K562 (cell line): ENCODE results near the gene ST3GAL3. TPM values are rescaled to one million over a fixed set of nuclear protein-coding genes. Genes with fewer than 3 reads are reported as not detected.
A peak's percentile ranks its signal among the peaks of the same experiment; 100 is the strongest.

Experiments
- ATAC-seq: fragments of 200-7000 bp; cut with Tn5 transposase; 3 replicates; pipeline ENCODE4 v1.9.1; 2020; ENCODE audit warnings: moderate library complexity
- BruUV-seq: library from RNA; stranded (reverse); fragments of 400-500 nt; replicated peaks from 2 replicates; lab custom pipeline; 2021; lab: Mats Ljungman, UMichigan
- CTCF ChIA-PET: fragments of 300-600 bp; formaldehyde crosslinking; extraction: SDS; loops from one replicate; lab custom pipeline; 2021; ENCODE audit warnings: low intra/inter-chr PET ratio; lab: Yijun Ruan, JAX
- POLR2A ChIA-PET: fragments of 300-600, 350-650 bp; sonication (Branson Sonifier 250); formaldehyde crosslinking; extraction: SDS; loops from one replicate; lab custom pipeline; 2021; ENCODE audit warnings: antibody characterized with exemption, inconsistent platforms; lab: Yijun Ruan, JAX
- DNase-seq, 4 experiments: peaks; one replicate each; pipeline versions ENCODE4 v3.0.0 to v3.0.0-alpha.2; 2011 to 2018; ENCODE audit warnings: low spot score in 3 of 4, mixed read lengths in 3 of 4; ENCODE audit errors: extremely low read depth in 1 of 4
- FAIRE-seq: peaks from 2 replicates; lab custom pipeline; 2011; peaks lifted over from hg19 to GRCh38; lab: Jason Lieb, UNC
- H2AFZ ChIP-seq: 2 replicates; pipeline ENCODE4 v1.6.0; 2011; ENCODE audit warnings: low read depth, low read length, control low read depth, inconsistent platforms
- H3K27ac ChIP-seq: fragments of 200-600 bp; 3 replicates; pipeline ENCODE4 v1.8.0; 2011; ENCODE audit warnings: low read depth, mild to moderate bottlenecking, control low read depth, inconsistent platforms, low read length, moderate library complexity, mixed read lengths; ENCODE audit errors: extremely low read depth
- H3K27me3 ChIP-seq, 2 experiments: fragments of 300-600 bp in 1 of 2; 2 replicates in 1 of 2; 3 replicates in 1 of 2; pipeline versions ENCODE4 v1.6.0 to v1.8.0; 2011; ENCODE audit warnings: inconsistent platforms in 2 of 2, low read length in 2 of 2, mild to moderate bottlenecking in 1 of 2, mixed read lengths in 1 of 2, moderate library complexity in 1 of 2; ENCODE audit not compliant: control insufficient read depth in 2 of 2, insufficient read depth in 2 of 2
- H3K36me3 ChIP-seq: fragments of 300-600 bp; 3 replicates; pipeline ENCODE4 v1.8.0; 2011; ENCODE audit warnings: mild to moderate bottlenecking, low read length, inconsistent platforms; ENCODE audit not compliant: control insufficient read depth, insufficient read depth
- H3K4me1 ChIP-seq, 2 experiments: fragments of 200-600 bp in 1 of 2; replicated peaks in 1 of 2; 2 replicates in 1 of 2; 3 replicates in 1 of 2; pipeline versions ENCODE4 v1.5.1 to v1.8.0; 2011; ENCODE audit warnings: inconsistent platforms in 2 of 2, low read length in 2 of 2, mild to moderate bottlenecking in 1 of 2, mixed read lengths in 1 of 2, moderate library complexity in 1 of 2; ENCODE audit not compliant: control insufficient read depth in 2 of 2, insufficient read depth in 2 of 2
- H3K4me2 ChIP-seq: 2 replicates; pipeline ENCODE4 v1.6.1; 2011; ENCODE audit warnings: low read length, control low read depth, inconsistent platforms, mixed read lengths; ENCODE audit not compliant: insufficient read depth
- H3K4me3 ChIP-seq: fragments of 200-600 bp; sonication (generic), shearing (Covaris generic); 2 replicates; pipeline ENCODE4 v1.5.1; 2016; ENCODE audit warnings: control low read depth, inconsistent platforms
- H3K79me2 ChIP-seq: fragments of 200-600 bp; 3 replicates; pipeline ENCODE4 v1.8.0; 2011; ENCODE audit warnings: low read length, inconsistent platforms; ENCODE audit not compliant: control insufficient read depth, insufficient read depth
- H3K9ac ChIP-seq, 2 experiments: 2 replicates each; pipeline versions ENCODE4 v1.6.0 to v1.6.1; 2011; ENCODE audit warnings: low read depth in 2 of 2, low read length in 2 of 2, control low read depth in 1 of 2, inconsistent platforms in 1 of 2, mild to moderate bottlenecking in 1 of 2, mixed read lengths in 1 of 2; ENCODE audit not compliant: insufficient read depth in 1 of 2
- H3K9me1 ChIP-seq: one replicate; pipeline ENCODE4 v1.6.0; 2011; ENCODE audit warnings: inconsistent platforms, mild to moderate bottlenecking, low read length, moderate library complexity; ENCODE audit not compliant: control insufficient read depth, insufficient read depth
- H3K9me3 ChIP-seq: replicated peaks from 2 replicates; pipeline ENCODE4 v1.5.1; 2011; ENCODE audit warnings: low read depth, low read length, inconsistent platforms; ENCODE audit not compliant: control insufficient read depth, insufficient read depth
- H4K20me1 ChIP-seq: replicated peaks from 2 replicates; pipeline ENCODE4 v1.6.1; 2011; ENCODE audit warnings: low read length, inconsistent platforms, mixed read lengths; ENCODE audit not compliant: control insufficient read depth, insufficient read depth
- ARNT ChIP-seq, 2 experiments: fragments of 450-650 bp; IDR thresholded peaks; 2 replicates each; pipeline ENCODE4 v1.6.1; 2016; ENCODE audit warnings: mild to moderate bottlenecking in 1 of 2
- CBFA2T2 ChIP-seq: fragments of 450-650 bp; conservative IDR thresholded peaks from 2 replicates; pipeline ENCODE4 v1.6.1; 2017; ENCODE audit warnings: mild to moderate bottlenecking
- DNMT1 ChIP-seq: fragments of 450-650 bp; IDR thresholded peaks from 2 replicates; pipeline ENCODE4 v1.6.1; 2016; ENCODE audit warnings: antibody characterized with exemption, mild to moderate bottlenecking
- DPF2 ChIP-seq: fragments of 450-650 bp; IDR thresholded peaks from 2 replicates; pipeline ENCODE4 v1.6.1; 2016
- E2F6 ChIP-seq, 2 experiments: IDR thresholded peaks; 2 replicates each; pipeline ENCODE4 v1.6.1; 2011; ENCODE audit warnings: borderline replicate concordance in 1 of 2, control low read depth in 1 of 2, low read depth in 1 of 2, low read length in 1 of 2, mild to moderate bottlenecking in 1 of 2, mixed read lengths in 1 of 2, moderate library complexity in 1 of 2; ENCODE audit not compliant: insufficient read depth in 1 of 2, insufficient read length in 1 of 2, poor library complexity in 1 of 2, severe bottlenecking in 1 of 2; ENCODE audit errors: extremely low read depth in 1 of 2
- FOXJ3 ChIP-seq: sonication (generic); formaldehyde crosslinking; IDR thresholded peaks from 2 replicates; pipeline ENCODE4 v1.4.0; 2020; ENCODE audit warnings: mild to moderate bottlenecking, missing genetic modification reagents
- KAT8 ChIP-seq: fragments of 450-650 bp; IDR thresholded peaks from 2 replicates; pipeline ENCODE4 v1.6.1; 2016; ENCODE audit warnings: low read depth, mild to moderate bottlenecking
- NUFIP1 ChIP-seq: fragments of 450-650 bp; IDR thresholded peaks from 2 replicates; pipeline ENCODE4 v1.6.1; 2018; ENCODE audit not compliant: partially characterized antibody
- POLR2A ChIP-seq: fragments of 450-650 bp; conservative IDR thresholded peaks from 2 replicates; pipeline ENCODE4 v1.6.1; 2016
- PYGO2 ChIP-seq: fragments of 450-650 bp; IDR thresholded peaks from 2 replicates; pipeline ENCODE4 v1.6.1; 2016; ENCODE audit warnings: mild to moderate bottlenecking, missing genetic modification characterization, moderate library complexity, missing compliant biosample characterization
- RUNX1 ChIP-seq: sonication (generic); IDR thresholded peaks from 2 replicates; pipeline ENCODE4 v1.6.1; 2016; ENCODE audit warnings: antibody characterized with exemption, low read depth
- SMARCA4 ChIP-seq: fragments of 450-650 bp; IDR thresholded peaks from 2 replicates; pipeline ENCODE4 v1.6.1; 2016
- SPI1 ChIP-seq: IDR thresholded peaks from 2 replicates; pipeline ENCODE4 v1.6.1; 2011; ENCODE audit warnings: low read depth, low read length, control low read depth, borderline replicate concordance
- SREBF1 ChIP-seq: fragments of 150-350 bp; IDR thresholded peaks from 2 replicates; pipeline ENCODE4 v1.6.1; 2014; ENCODE audit warnings: antibody characterized with exemption, low read depth, low read length, borderline replicate concordance
- TGIF2 ChIP-seq: sonication (generic); formaldehyde crosslinking; IDR thresholded peaks from 2 replicates; pipeline ENCODE4 v1.8.1; 2022; ENCODE audit warnings: mild to moderate bottlenecking, missing genetic modification reagents, moderate library complexity
- TRIM28 ChIP-seq: fragments of 450-650 bp; IDR thresholded peaks from 2 replicates; pipeline ENCODE4 v1.6.1; 2017
- ZNF324 ChIP-seq: fragments of 250-450 bp; sonication (Bioruptor Pico); IDR thresholded peaks from 2 replicates; pipeline ENCODE4 v1.4.0; 2020; ENCODE audit warnings: mild to moderate bottlenecking
- WGBS: fragments of 100-300 bp; shearing (Covaris generic); methylation state at CpG from one replicate; pipeline ENCODE4 v1.1.6; 2016; ENCODE audit warnings: low coverage, mixed read lengths; ENCODE audit not compliant: insufficient coverage; ENCODE audit errors: missing lambda C conversion rate; 5-methylcytosine and 5-hydroxymethylcytosine counted together
- in situ Hi-C: fragments of 300-500 bp; cut with MboI; formaldehyde crosslinking; loops from 4 replicates; pipeline ENCODE4 v1.15.0; 2018; ENCODE audit warnings: inconsistent platforms, mixed read lengths
- intact Hi-C: fragments of 100-400 bp; cut with micrococcal nuclease; formaldehyde crosslinking; loops from 2 replicates; pipeline ENCODE4 v1.14.2; 2022
- polyA plus RNA-seq, 8 experiments: library from polyadenylated mRNA; depleted of rRNA in 4 of 8; stranded (reverse) in 5 of 8; unstranded in 3 of 8; fragments of >200 nt; fragmentation: Nextera tagmentation in 2 of 8; fragmentation: Illumina TruSeq in 1 of 8; extraction: Ambion mirVana in 2 of 8; extraction: Trizol in 1 of 8; gene quantifications; 2 replicates each; pipeline versions ENCODE4 v1.2.1 to v1.2.3, GENCODE V29; 2011 to 2014; ENCODE audit warnings: inconsistent platforms in 1 of 8, missing spikeins in 1 of 8
- total RNA-seq, 7 experiments: library from RNA; depleted of rRNA in 6 of 7; stranded (reverse); fragments of >200 nt in 6 of 7; fragmentation: Illumina TruSeq in 2 of 7; extraction: Trizol in 2 of 7; gene quantifications; 2 replicates each; pipeline versions ENCODE4 v1.2.1 to v1.2.3, GENCODE V29; 2011 to 2021; ENCODE audit warnings: low replicate concordance in 1 of 7
- TF ChIP-seq, protein P1 (sequence below), 3 experiments: IDR thresholded peaks in 2 of 3; conservative IDR thresholded peaks in 1 of 3; 2 replicates each; pipeline ENCODE4 v1.5.1; 2011 to 2012; ENCODE audit warnings: low read length in 3 of 3, mild to moderate bottlenecking in 3 of 3, control low read depth in 2 of 3, improper control_type of control experiment in 1 of 3, inconsistent platforms in 1 of 3, low read depth in 1 of 3, mixed read lengths in 1 of 3, moderate library complexity in 1 of 3; ENCODE audit not compliant: insufficient read depth in 2 of 3
- TF ChIP-seq, protein P2 (sequence below): fragments of 450-650 bp; formaldehyde crosslinking; IDR thresholded peaks from 2 replicates; pipeline ENCODE4 v1.4.0; 2020; ENCODE audit warnings: mild to moderate bottlenecking
- TF ChIP-seq, protein P3 (sequence below): fragments of 450-650 bp; IDR thresholded peaks from 2 replicates; pipeline ENCODE4 v1.6.1; 2016; ENCODE audit warnings: low read depth, mild to moderate bottlenecking, moderate library complexity

Gene ST3GAL3
- total and polyA plus RNA-seq, 9 of the 15 experiments (the other 6 are each of a cell fraction or from before 2014, with no cell fraction given) = 1.2 to 18.9 (median 11.0) TPM

DNA sequence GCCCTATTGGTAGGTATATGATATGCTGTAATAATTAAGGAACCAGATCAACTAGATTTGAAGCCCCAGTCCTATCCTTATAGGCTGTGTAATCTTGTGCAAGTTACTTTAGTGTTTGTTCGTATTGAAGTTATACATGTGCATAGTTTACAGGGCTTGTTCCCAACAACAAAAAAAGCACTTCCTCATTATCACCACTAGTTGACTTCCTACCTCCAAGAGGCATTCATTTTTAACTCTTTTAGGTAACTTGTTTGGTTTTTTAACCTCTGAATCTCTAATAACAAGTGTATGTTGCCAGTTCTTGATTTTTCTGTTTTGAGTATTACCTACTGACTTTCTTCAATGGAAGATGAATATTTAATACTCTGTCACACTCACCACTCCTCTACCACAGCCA lies 71.9 kb downstream of the ST3GAL3 start (continued):
- TF ChIP-seq SPI1 = peak; percentile 92
- no peak for TF ChIP-seq TGIF2 (CRISPR knock-in tag)
- TF ChIP-seq DNMT1 = no peak
- no peak for TF ChIP-seq SMARCA4
- TF ChIP-seq CBFA2T2 = no peak
- TF ChIP-seq, protein P1, sequence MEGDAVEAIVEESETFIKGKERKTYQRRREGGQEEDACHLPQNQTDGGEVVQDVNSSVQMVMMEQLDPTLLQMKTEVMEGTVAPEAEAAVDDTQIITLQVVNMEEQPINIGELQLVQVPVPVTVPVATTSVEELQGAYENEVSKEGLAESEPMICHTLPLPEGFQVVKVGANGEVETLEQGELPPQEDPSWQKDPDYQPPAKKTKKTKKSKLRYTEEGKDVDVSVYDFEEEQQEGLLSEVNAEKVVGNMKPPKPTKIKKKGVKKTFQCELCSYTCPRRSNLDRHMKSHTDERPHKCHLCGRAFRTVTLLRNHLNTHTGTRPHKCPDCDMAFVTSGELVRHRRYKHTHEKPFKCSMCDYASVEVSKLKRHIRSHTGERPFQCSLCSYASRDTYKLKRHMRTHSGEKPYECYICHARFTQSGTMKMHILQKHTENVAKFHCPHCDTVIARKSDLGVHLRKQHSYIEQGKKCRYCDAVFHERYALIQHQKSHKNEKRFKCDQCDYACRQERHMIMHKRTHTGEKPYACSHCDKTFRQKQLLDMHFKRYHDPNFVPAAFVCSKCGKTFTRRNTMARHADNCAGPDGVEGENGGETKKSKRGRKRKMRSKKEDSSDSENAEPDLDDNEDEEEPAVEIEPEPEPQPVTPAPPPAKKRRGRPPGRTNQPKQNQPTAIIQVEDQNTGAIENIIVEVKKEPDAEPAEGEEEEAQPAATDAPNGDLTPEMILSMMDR (IDR thresholded peaks at IDR 0.05 in 2 of 3, conservative IDR thresholded peaks at IDR 0.05 in 1 of 3; ENCODE audit: insufficient read depth in 2 of 3, low read depth in 1 of 3, low read length in 3 of 3) = peak in 2 of 3 experiments; percentile 21 to 31; a peak in 1 of 6 replicates
- TF ChIP-seq SREBF1 = no peak
- TF ChIP-seq ZNF324 (CRISPR knock-in tag) = no peak
- TF ChIP-seq RUNX1 = no peak

GRCh38 chr1:43779805-43780403 lies 72.6 kb downstream of the ST3GAL3 start:
- CTCF ChIA-PET = no interaction called here
- H2AFZ ChIP-seq = no peak overlapping the region
- H3K27ac ChIP-seq = no peak overlapping the region
- intact Hi-C loops = no loop called here
- no peaks in the 10 kb centered on the region for H3K9me3 ChIP-seq
- no peaks in the 10 kb centered on the region for H3K9me1 ChIP-seq
- 100% methylated on average over 1 of the region's 1 CpG for WGBS
- H3K4me2 ChIP-seq = no peak overlapping the region
- no peak for FAIRE-seq
- H3K4me3 ChIP-seq = no peak overlapping the region
- ATAC-seq = no peak
- BruUV-seq = no TSS peak
- no peaks in the 10 kb centered on the region for H3K27me3 ChIP-seq
- no peaks in the 10 kb centered on the region for H3K36me3 ChIP-seq
- in situ Hi-C loops = no loop called here
- H3K79me2 ChIP-seq = no peaks in the 10 kb centered on the region
- H3K4me1 ChIP-seq = peaks cover 6 to 28% of the 10 kb centered on the region in 2 experiments
- POLR2A ChIA-PET = no interaction called here
- no peak for DNase-seq
- no peak overlapping the region for H3K9ac ChIP-seq
- no peaks in the 10 kb centered on the region for H4K20me1 ChIP-seq
- TF ChIP-seq FOXJ3 (CRISPR knock-in tag) (no peak), TRIM28 (no peak), NUFIP1 (no peak), DPF2 (no peak), E2F6 (IDR thresholded peaks at IDR 0.05; ENCODE audit: borderline replicate concordance in 1 of 2, extremely low read depth in 1 of 2, insufficient read depth in 1 of 2, insufficient read length in 1 of 2, low read depth in 1 of 2, low read length in 1 of 2, poor library complexity in 1 of 2, severe bottlenecking in 1 of 2) (no peak), KAT8 (no peak), PYGO2 (tag) (no peak), ARNT (IDR thresholded peaks at IDR 0.05) (no peak), POLR2A (no peak)
- TF ChIP-seq, protein P2, sequence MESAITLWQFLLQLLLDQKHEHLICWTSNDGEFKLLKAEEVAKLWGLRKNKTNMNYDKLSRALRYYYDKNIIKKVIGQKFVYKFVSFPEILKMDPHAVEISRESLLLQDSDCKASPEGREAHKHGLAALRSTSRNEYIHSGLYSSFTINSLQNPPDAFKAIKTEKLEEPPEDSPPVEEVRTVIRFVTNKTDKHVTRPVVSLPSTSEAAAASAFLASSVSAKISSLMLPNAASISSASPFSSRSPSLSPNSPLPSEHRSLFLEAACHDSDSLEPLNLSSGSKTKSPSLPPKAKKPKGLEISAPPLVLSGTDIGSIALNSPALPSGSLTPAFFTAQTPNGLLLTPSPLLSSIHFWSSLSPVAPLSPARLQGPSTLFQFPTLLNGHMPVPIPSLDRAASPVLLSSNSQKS (CRISPR knock-in tag) = no peak
- TF ChIP-seq, protein P3, sequence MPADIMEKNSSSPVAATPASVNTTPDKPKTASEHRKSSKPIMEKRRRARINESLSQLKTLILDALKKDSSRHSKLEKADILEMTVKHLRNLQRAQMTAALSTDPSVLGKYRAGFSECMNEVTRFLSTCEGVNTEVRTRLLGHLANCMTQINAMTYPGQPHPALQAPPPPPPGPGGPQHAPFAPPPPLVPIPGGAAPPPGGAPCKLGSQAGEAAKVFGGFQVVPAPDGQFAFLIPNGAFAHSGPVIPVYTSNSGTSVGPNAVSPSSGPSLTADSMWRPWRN = no peak
